Loucy (cell line): ENCODE data around the gene HSDL1.

Source experiments
- H2AFZ ChIP-seq: fragments of 200-600 bp; sonication (generic); 2 replicates; pipeline ENCODE4 v1.6.0; 2016; ENCODE audit warnings: antibody characterized with exemption, mild to moderate bottlenecking, low read length, moderate library complexity
- H3F3A ChIP-seq: fragments of 200-600 bp; 2 replicates; pipeline ENCODE4 v1.6.0; 2016; ENCODE audit warnings: antibody characterized with exemption, low read depth, mild to moderate bottlenecking
- H3K27me3 ChIP-seq: fragments of 200-600 bp; sonication (generic); 2 replicates; pipeline ENCODE4 v1.6.1; 2014; ENCODE audit warnings: low read length, mild to moderate bottlenecking; ENCODE audit not compliant: insufficient read depth, poor library complexity, severe bottlenecking
- H3K36me3 ChIP-seq: fragments of 200-600 bp; sonication (generic); 2 replicates; pipeline ENCODE4 v1.6.1; 2016; ENCODE audit warnings: low read length; ENCODE audit not compliant: insufficient read depth
- H3K4me1 ChIP-seq: fragments of 200-600 bp; sonication (generic); 2 replicates; pipeline ENCODE4 v1.5.1; 2014; ENCODE audit warnings: low read length, mild to moderate bottlenecking; ENCODE audit not compliant: insufficient read depth, poor library complexity, severe bottlenecking
- H3K4me2 ChIP-seq: fragments of 200-600 bp; sonication (generic); 2 replicates; pipeline ENCODE4 v1.6.0; 2014; ENCODE audit warnings: antibody characterized with exemption, low read length, low read depth, mild to moderate bottlenecking; ENCODE audit not compliant: poor library complexity, severe bottlenecking
- H3K4me3 ChIP-seq: fragments of 200-600 bp; sonication (generic); 2 replicates; pipeline ENCODE4 v1.5.1; 2014; ENCODE audit warnings: low read length, mild to moderate bottlenecking, mixed read lengths; ENCODE audit not compliant: poor library complexity, severe bottlenecking
- H3K79me2 ChIP-seq: fragments of 200-600 bp; sonication (generic); 2 replicates; pipeline ENCODE4 v1.6.1; 2014; ENCODE audit warnings: low read length; ENCODE audit not compliant: insufficient read depth
- H3K9ac ChIP-seq: fragments of 200-600 bp; sonication (generic); 2 replicates; pipeline ENCODE4 v1.6.0; 2014; ENCODE audit warnings: mild to moderate bottlenecking, low read depth, low read length, moderate library complexity; ENCODE audit not compliant: poor library complexity, severe bottlenecking
- H3K9me2 ChIP-seq: fragments of 200-600 bp; sonication (generic); replicated peaks from 2 replicates; pipeline ENCODE4 v1.6.1; 2016; ENCODE audit warnings: low read depth, low read length, mixed read lengths
- H3K9me3 ChIP-seq: fragments of 200-600 bp; sonication (generic); 2 replicates; pipeline ENCODE4 v1.6.1; 2014; ENCODE audit warnings: mild to moderate bottlenecking, antibody characterized with exemption, low read length, low read depth; ENCODE audit not compliant: insufficient read depth
- H4K20me1 ChIP-seq: fragments of 200-600 bp; sonication (generic); 2 replicates; pipeline ENCODE4 v1.6.0; 2014; ENCODE audit warnings: antibody characterized with exemption, low read length, mild to moderate bottlenecking; ENCODE audit not compliant: insufficient read depth, poor library complexity, severe bottlenecking
- EZH2phosphoT487 ChIP-seq: fragments of 200-600 bp; IDR thresholded peaks from 2 replicates; pipeline ENCODE4 v1.6.1; 2018; ENCODE audit warnings: antibody characterized with exemption, mild to moderate bottlenecking, moderate library complexity, borderline replicate concordance
- TF ChIP-seq, protein P1 (sequence below): fragments of 200-600 bp; sonication (generic); conservative IDR thresholded peaks from 2 replicates; pipeline ENCODE4 v1.5.1; 2014; ENCODE audit warnings: mild to moderate bottlenecking, antibody characterized with exemption, low read length

HSDL1 gene

DNA sequence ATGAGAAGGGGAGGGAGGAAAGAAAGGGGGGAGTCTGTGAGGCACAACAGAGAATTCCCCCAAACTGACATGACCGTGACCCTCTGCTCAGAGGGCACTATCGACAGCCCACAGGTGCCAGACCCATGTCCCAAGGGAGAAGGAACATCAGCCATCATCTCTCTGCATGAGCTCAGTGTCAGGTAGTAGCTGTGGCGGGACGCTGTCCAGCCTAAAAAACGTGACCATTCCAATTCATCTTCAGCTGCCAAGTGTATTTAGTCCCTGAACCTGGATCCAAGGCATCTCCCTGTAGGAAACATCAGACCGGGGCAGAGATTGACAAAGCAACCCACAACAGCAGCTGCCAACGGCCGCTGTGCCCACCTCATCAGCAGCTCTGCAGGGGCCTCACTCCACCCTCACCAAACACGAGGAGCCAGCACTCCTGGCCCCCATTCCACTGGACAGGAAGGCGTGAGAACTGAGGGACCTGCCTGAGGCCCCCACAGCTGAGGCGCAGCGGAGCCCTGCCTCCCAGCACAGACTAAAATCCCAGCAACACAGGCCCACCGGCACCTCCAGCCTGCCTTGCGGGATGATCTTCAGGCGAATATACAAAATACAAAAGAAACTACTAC lies 33.3 kb upstream of the HSDL1 start:
- TF ChIP-seq, protein P1, sequence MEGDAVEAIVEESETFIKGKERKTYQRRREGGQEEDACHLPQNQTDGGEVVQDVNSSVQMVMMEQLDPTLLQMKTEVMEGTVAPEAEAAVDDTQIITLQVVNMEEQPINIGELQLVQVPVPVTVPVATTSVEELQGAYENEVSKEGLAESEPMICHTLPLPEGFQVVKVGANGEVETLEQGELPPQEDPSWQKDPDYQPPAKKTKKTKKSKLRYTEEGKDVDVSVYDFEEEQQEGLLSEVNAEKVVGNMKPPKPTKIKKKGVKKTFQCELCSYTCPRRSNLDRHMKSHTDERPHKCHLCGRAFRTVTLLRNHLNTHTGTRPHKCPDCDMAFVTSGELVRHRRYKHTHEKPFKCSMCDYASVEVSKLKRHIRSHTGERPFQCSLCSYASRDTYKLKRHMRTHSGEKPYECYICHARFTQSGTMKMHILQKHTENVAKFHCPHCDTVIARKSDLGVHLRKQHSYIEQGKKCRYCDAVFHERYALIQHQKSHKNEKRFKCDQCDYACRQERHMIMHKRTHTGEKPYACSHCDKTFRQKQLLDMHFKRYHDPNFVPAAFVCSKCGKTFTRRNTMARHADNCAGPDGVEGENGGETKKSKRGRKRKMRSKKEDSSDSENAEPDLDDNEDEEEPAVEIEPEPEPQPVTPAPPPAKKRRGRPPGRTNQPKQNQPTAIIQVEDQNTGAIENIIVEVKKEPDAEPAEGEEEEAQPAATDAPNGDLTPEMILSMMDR, result no peak
- no peak for TF ChIP-seq EZH2phosphoT487
- H3K4me2 ChIP-seq, result no peak overlapping the region
- no peaks in the 10 kb centered on the region for H3F3A ChIP-seq
- H3K36me3 ChIP-seq, result peaks cover 30% of the 10 kb centered on the region; the same call in 1 of the 2 replicates
- no peaks in the 10 kb centered on the region for H3K27me3 ChIP-seq
- peaks cover 10% of the 10 kb centered on the region; the same call in 1 of the 2 replicates for H3K79me2 ChIP-seq
- no peak overlapping the region for H3K4me3 ChIP-seq
- no peak overlapping the region for H3K9ac ChIP-seq
- H4K20me1 ChIP-seq, result peaks cover under 1% of the 10 kb centered on the region
- H3K9me2 ChIP-seq, result no peaks in the 10 kb centered on the region
- H3K9me3 ChIP-seq, result no peaks in the 10 kb centered on the region
- no peak overlapping the region for H2AFZ ChIP-seq
- no peaks in the 10 kb centered on the region for H3K4me1 ChIP-seq

DNA sequence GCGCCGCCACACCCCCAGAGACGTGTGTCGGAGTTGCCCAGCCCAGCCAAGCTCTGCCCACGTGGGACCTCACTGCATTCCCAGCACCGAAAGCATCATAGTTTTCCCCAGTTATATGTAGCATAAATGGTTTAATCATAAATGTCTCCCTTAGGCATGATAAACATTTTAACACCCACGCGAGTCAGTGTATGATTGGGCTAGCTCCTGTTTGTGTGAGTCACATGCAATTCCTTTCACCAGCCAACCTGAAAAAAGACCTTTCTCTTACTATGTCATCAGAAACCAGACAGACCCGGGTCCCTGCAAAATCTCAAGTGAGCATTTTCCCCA lies 32.7 kb upstream of the HSDL1 start:
- H3K4me1 ChIP-seq, result no peaks in the 10 kb centered on the region
- H3F3A ChIP-seq, result no peaks in the 10 kb centered on the region
- H3K9me2 ChIP-seq, result no peaks in the 10 kb centered on the region
- H3K79me2 ChIP-seq, result peaks cover 5% of the 10 kb centered on the region; the same call in 1 of the 2 replicates
- no peaks in the 10 kb centered on the region for H3K9me3 ChIP-seq
- no peak overlapping the region for H3K4me3 ChIP-seq
- H4K20me1 ChIP-seq, result no peaks in the 10 kb centered on the region
- no peak overlapping the region for H2AFZ ChIP-seq
- no peak for TF ChIP-seq EZH2phosphoT487
- TF ChIP-seq, protein P1, result no peak
- no peaks in the 10 kb centered on the region for H3K27me3 ChIP-seq
- no peak overlapping the region for H3K4me2 ChIP-seq
- no peak overlapping the region for H3K9ac ChIP-seq
- H3K36me3 ChIP-seq, result peaks cover 27% of the 10 kb centered on the region; the same call in 1 of the 2 replicates

DNA sequence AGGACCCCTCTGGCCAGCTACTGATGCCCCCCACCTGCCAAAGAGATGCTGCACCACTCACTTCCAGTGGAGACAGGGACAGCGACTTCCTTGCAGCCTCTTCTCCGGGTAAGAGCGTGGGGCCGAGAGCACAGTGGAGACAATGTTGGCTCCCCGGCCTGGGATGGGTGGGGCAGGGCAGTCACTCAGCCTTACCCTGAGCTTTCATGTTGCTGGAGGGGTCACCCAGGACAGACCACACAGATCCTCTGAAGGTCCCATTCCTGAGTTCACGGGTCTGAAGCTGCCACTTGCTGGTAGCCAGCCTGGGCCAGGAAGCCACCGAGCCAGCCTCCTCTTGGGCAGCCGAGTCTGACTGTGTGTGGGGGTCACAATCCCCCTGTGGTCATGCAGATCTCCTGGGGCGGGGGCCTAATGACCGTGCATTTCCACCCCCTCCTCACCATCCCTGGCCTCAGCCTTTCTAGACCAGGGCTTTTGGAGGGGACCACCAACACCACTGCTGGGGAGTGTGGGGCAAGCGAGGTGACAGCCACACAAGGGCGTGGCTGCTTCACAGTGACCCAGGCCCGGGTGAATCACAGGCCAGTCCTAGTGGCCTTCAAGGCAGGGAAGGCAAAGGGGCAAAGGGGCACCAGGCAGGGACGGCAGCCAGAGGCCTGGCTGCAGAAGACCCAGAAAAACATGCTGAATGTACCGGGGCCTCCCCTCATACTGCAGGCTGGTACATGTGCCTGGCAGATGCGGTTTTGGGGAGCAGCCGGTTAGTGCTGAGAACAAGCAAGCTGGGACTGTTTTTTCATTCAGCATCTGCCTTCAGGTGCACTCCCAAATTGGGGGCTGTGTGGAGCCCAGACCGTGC lies 31.4 kb upstream of the HSDL1 start:
- Histone ChIP-seq H3K9me3 (no peaks in the 10 kb centered on the region), H3K4me2 (no peak overlapping the region), H4K20me1 (no peaks in the 10 kb centered on the region), H3K79me2 (no peaks in the 10 kb centered on the region), H3K36me3 (peaks cover 17% of the 10 kb centered on the region; the same call in 1 of the 2 replicates), H3K27me3 (no peaks in the 10 kb centered on the region), H3K4me1 (no peaks in the 10 kb centered on the region), H3K9me2 (no peaks in the 10 kb centered on the region), H3K4me3 (no peak overlapping the region), H3F3A (no peaks in the 10 kb centered on the region), H3K9ac (no peak overlapping the region), H2AFZ (no peak overlapping the region)
- TF ChIP-seq, protein P1, result no peak
- TF ChIP-seq EZH2phosphoT487, result no peak
